GM21529 (cell line): ENCODE results near the gene ESR1.
"Not testable (repeated sequence)": the region's sequence is repeated elsewhere in the genome, so short reads cannot be mapped to it uniquely, and the experiment has no call there.

ENCODE experiments used
- ATAC-seq: cut with Tn5 transposase; IDR thresholded peaks from one replicate; pipeline ENCODE4 v1.9.1; 2021; ENCODE audit not compliant: unreplicated experiment

ESR1 gene

GRCh38 chr6:152049502-152049901 is 242.0 kb downstream of the ESR1 start:
- ATAC-seq, result no peak

GRCh38 chr6:152050451-152051195 is 243.1 kb downstream of the ESR1 start:
- no peak for ATAC-seq

GRCh38 chr6:152052061-152052460 is 244.6 kb downstream of the ESR1 start:
- ATAC-seq, result no peak

DNA sequence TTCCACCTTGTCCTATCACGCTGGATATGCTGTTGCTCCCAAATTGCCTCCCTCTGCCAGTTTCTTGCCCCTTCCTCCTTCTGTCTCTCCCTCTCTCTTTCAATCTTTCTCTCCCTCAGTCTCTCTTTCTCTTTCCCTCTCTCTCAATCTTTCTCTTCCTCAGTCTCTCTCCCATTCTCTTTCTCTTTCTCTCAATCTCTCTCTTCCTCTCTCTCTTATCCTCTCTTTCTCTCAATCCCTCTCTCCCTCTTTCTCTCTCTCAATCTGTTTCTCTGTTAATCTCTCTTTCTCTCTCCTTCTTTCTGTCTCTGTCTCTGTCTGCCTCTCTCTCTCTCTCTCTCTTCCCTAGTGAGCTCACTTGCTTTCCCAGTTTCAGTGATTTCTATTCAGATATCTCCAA is 245.8 kb downstream of the ESR1 start:
- no peak for ATAC-seq

- ATAC-seq, result no peak
Measured at GRCh38 chr6:152054441-152054840, 247.0 kb downstream of the ESR1 start.

DNA sequence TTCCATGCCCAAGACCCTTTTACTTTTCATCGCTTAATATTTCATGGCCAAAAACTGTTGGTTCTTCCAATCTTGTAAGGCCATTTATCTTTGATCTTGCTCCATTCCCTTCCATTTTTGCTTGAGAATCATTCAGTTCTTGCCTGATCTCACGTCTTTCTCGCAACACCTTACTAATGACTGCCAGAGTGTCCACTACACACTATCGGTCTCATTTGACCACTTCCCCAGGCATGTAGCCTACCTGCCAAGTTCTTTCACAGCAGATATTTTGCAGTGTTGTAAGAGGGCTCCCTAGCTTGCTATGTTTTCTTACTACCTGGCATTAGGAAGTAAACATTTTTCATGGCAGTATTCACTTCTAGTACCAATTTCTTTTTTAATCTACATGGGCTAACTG is 248.0 kb downstream of the ESR1 start:
- ATAC-seq, result no peak

DNA sequence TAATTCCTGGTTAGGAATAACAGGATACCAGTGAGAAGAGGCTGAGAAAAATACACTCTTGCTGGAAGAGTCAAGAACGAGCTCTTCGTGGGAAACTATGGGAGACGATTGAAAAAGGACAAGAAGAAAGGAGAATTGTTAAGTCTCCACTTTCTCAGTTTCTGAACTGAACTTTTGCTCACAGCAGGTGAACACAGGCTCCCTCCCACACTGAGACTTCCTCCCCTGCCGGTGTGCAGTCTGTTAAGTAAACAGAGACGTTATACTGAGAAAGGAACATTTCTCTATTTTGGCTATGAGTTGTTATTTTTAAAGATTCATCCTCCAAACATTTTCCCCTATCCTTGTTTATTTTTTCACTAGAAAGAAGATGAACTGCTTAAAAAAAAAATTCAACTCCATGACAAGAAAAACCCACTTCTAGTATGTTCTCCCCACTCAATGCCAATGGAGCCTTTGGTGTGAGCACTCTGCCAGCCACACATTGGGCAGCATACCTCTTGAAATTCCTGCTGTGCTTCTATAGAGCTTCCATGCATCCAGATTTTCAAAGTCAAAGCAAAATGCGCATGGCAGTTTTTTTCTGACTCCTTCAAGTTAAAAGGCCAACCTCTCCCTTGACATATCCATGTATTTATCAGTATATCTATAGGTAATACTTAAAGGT is 250.5 kb downstream of the ESR1 start:
- no peak for ATAC-seq

- ATAC-seq, result no peak
Measured at GRCh38 chr6:152059909-152060308, 252.4 kb downstream of the ESR1 start.

DNA sequence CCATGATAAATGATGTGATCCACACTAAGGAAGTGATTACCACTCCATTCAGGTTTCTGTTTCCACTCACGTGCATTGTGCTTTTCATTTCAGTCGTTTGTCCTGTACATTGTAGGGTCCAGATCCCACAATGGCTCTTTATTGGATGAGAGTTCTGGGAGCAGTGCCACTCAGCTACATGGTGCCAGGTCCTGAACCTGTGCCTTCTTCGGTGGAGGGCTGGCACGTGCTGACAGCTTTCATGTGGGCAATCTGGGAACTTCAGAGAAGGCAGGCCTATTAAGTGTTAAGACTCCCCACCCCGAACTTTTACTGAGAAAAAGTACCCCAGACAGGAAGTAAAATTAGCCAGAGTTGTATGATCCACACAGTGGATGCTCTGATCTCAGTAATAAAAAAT is 255.0 kb downstream of the ESR1 start:
- ATAC-seq, result no peak

DNA sequence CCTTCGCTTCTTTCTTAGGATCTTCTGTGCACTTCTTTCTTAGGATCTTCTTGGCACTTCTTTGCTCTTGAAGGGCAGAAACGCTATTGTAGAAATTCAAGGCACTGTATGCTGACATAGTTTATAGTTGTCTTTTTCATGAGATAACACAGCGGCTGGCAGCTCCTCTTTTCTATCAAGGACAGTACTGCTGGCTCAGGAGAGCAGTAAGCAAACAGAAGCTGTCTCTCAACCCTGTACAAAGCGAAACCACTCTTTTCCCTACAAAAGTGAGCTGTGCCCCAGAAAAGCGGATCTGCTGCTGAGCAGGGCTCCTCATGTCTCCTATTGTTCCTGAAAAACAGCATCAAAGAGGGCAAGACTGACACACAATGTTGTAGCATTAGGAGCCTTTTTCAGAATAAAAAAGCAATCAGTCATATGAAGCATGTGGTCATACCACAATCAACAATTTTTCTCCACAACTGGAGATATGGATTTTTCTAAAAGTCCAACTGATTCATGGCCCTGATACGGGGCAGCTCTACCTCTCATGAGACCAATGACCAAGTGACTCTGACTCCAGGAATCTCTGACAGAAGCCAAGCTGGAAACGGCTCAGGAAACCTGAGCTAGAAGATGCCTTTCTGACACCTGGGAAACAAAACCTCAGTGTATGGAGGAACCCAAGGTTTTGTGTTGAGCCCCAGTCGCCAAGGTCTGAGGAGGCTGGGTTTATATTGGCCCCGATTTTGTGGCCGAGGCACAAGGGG is 255.9 kb downstream of the ESR1 start:
- no peak for ATAC-seq

DNA sequence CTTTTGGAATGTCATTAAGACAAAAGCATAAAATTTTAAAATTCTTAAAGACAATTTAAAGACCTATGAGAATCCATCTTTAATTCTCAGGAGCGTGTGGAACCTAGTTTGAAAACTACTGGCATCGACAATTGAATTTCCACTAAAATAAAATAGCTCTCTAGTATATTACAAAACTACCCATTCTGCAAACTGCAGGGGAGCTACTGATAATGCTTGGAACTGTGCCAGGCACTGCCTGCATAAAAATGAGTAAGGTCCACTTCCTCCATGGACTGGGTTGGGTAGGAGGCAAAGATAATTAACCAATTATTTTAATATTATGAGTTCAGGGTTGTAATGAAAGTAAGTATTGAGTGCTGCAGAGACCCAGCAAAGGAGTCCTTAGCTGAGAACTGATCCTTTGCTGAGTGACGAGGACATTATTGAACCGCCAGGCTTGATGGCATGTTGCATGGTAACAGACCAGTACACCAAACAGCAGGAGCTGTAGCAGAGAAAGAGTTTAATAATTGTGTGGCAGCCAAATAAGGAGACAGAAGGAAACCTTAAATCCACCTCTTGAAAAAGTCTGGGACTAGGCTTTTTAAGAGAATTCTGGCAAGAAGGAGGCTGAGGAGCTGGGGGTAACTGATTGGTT is 261.3 kb downstream of the ESR1 start:
- no peak for ATAC-seq

- ATAC-seq, result no peak
Measured at GRCh38 chr6:152070556-152070955, 263.1 kb downstream of the ESR1 start.

- no peak for ATAC-seq
Measured at GRCh38 chr6:152071318-152071717, 263.8 kb downstream of the ESR1 start.

DNA sequence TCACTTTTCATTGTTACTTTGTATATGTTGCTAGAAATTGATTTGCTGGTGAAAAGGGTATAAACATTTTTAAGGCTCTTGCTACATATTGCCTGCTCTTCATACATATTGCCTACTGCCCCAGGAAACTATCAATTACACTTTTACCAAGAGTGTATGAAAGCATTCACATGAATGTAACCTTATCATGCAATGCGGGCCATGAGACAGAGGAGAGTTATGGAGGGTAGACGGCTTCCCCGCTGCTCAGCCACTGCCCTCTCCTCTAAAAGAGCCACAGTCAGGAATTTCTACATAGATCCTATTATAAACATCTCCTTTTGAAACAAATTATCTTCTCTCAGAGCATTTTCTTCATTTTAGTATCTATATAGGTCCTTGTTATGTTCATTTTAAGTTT is 264.4 kb downstream of the ESR1 start:
- no peak for ATAC-seq

DNA sequence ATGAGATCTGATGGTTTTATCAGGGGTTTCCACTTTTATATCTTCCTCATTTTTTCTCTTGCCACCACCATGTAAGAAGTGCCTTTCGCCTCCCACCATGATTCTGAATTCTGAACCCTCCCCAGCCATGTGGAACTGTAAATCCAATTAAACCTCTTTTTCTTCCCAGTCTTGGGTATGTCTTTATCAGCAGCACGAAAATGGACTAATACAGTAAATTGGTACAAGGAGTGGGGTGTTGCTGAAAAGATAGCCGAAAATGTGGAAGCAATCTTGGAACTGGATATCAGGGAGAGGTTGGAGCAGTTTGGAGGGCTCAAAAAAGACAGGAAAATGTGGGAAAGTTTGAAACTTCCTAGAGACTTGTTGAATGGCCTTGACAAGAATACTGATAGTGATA is 268.8 kb downstream of the ESR1 start:
- ATAC-seq, result not testable (repeated sequence)

- no peak for ATAC-seq
Measured at GRCh38 chr6:152078001-152078400, 270.5 kb downstream of the ESR1 start.

DNA sequence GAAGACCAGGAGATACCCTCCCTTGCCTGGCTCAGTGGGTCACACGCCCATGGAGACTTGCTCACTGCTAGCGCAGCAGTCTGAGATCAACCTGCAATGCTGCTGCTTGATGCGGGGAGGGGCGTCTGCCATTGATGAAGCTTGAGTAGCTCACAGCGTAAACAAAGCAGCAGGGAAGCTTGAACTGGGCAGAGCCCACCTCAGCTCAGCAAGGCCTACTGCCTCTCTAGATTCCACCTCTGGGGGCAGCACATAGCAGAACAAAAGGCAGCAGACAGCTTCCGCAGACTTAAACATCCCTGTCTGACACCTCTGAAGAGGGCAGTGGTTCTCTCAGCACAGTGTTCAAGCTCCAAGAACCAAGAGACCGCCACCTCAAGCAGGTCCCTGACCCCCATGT is 271.3 kb downstream of the ESR1 start:
- ATAC-seq, result no peak

DNA sequence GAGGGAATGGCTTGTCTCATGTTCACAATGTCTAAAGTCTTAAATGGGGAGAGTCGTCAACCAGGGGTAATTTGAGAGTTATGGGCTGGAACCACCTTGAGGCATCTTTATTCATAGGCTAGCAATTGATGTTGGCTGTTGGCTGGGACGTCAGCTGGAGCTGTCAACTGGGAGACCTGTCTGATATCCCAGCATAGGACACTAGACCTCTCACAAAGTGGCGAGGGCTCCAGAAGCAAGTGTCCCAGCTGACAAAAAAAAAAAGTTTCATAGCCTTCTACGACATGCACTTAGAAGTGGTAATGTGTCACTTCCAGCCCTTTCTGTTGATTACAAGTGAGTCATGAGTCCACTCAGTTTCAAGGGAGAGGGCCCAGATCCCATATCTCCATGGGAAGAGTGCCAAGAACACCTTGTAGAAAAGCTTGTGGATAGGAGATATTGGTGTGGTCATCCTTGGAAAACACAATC is 278.0 kb downstream of the ESR1 start:
- ATAC-seq, result no peak

DNA sequence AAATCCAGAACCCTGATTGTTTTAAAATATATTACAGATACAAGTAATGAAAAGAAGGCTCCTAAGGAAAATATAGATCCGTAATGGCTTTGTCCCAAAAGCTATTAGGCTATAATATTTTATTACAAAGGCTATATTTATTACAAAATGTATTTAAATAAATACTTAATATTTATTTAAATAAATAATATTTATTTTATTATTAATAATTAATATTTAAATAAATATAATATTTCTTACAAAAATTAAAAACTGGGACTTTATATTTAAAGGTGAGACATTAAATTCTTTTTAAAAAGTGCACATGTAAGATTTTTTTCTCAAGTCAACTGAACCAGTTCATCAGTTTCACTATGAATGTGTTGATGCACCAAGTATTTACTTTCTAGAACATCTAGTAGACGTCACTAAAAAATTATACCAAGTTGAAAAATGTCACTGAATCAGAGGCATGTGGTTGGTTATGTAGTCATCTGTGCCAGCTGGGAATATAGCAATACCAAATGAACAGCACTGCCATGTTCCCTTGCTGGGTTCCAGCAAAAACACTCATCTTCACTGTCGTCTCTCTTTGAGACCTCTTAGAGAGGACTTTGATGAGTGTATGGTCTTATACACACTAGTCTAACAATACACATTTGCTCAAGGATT is 278.9 kb downstream of the ESR1 start:
- no peak for ATAC-seq

GRCh38 chr6:152087096-152087495 is 279.6 kb downstream of the ESR1 start:
- ATAC-seq, result no peak

GRCh38 chr6:152087701-152088100 is 280.2 kb downstream of the ESR1 start:
- ATAC-seq, result no peak
